Measurements from ENCODE around the gene MAEL. TPM values are rescaled to one million over a fixed set of nuclear protein-coding genes. Genes with fewer than 3 reads are reported as not detected.
A peak's percentile ranks its signal among the peaks of the same experiment; 100 is the strongest.

The MAEL gene
- total RNA-seq, 1 experiment from 2014 or later = not detected

DNA sequence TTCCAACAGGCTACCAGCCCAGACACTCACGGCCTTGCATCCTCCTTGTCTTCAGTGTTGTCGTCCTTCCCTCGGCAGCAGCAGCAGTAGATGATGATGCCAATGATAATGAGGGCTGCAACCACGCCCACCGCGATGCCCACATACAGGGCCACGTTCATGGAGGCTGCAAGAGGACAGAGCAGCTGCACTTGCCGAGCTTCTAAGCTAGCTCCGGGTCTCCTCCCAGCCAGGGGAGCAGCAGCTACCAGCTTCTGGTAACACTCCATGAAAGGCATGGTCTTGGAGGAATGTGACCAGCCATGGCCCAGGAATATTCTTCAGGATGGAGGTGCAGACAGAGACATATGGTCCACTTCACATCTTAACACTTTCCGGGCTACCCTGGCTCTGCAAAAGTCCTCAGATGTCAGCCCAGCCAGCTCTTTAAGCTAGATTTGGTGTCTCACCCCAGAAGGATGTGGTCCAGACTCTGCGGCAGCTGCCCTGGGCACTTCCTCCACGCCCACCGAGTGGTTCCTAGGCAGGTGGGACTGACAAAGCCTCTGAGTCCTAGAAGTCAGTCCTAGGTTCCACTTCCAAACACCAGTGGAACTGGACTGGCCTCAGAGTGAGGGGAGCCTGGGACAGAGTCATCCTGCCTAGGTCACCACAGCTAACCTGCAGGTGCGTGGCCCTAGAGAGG, 66.0 kb downstream of the MAEL start:
- H3K36me3 ChIP-seq (ENCODE audit: control insufficient read depth, insufficient read depth, low read length) = no peaks in the 10 kb centered on the region
- in situ Hi-C loops (cut with HindIII; ENCODE audit: low pct_unique_long_range_greater_than_20kb, low sequenced_read_pairs) (no loop called here), intact Hi-C loops (cut with micrococcal nuclease; ENCODE audit: unreplicated experiment) (no loop called here)
- no TSS peak for BruUV-seq (replicated peaks)
- no peak for ATAC-seq
- H3K27me3 ChIP-seq (ENCODE audit: control insufficient read depth, insufficient read depth, low read length) = peaks cover under 1% of the 10 kb centered on the region; the same call in 1 of the 2 replicates
- H3K9me3 ChIP-seq (ENCODE audit: control insufficient read depth, insufficient read depth, low read depth, low read length) = no peaks in the 10 kb centered on the region
- CTCF ChIA-PET = interaction anchor here (1.5 kb wide), 1 partner anchor 145 kb away, joined by 5 read pairs; no protein-coding TSS in a partner anchor
- DNase-seq (ENCODE audit: low read depth, low spot score) = no peak
- H3K27ac ChIP-seq (ENCODE audit: low read length) = no peak overlapping the region
- no peaks in the 10 kb centered on the region for H3K4me1 ChIP-seq (ENCODE audit: control insufficient read depth, insufficient read depth, low read length)
- no peak overlapping the region for H3K4me3 ChIP-seq (ENCODE audit: low read depth in 2 of 2, low read length in 2 of 2)
- POLR2A ChIA-PET = no interaction called here
- TF ChIP-seq, protein P1, sequence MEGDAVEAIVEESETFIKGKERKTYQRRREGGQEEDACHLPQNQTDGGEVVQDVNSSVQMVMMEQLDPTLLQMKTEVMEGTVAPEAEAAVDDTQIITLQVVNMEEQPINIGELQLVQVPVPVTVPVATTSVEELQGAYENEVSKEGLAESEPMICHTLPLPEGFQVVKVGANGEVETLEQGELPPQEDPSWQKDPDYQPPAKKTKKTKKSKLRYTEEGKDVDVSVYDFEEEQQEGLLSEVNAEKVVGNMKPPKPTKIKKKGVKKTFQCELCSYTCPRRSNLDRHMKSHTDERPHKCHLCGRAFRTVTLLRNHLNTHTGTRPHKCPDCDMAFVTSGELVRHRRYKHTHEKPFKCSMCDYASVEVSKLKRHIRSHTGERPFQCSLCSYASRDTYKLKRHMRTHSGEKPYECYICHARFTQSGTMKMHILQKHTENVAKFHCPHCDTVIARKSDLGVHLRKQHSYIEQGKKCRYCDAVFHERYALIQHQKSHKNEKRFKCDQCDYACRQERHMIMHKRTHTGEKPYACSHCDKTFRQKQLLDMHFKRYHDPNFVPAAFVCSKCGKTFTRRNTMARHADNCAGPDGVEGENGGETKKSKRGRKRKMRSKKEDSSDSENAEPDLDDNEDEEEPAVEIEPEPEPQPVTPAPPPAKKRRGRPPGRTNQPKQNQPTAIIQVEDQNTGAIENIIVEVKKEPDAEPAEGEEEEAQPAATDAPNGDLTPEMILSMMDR (IDR thresholded peaks at IDR 0.05) = no peak
- TF ChIP-seq, protein P2, sequence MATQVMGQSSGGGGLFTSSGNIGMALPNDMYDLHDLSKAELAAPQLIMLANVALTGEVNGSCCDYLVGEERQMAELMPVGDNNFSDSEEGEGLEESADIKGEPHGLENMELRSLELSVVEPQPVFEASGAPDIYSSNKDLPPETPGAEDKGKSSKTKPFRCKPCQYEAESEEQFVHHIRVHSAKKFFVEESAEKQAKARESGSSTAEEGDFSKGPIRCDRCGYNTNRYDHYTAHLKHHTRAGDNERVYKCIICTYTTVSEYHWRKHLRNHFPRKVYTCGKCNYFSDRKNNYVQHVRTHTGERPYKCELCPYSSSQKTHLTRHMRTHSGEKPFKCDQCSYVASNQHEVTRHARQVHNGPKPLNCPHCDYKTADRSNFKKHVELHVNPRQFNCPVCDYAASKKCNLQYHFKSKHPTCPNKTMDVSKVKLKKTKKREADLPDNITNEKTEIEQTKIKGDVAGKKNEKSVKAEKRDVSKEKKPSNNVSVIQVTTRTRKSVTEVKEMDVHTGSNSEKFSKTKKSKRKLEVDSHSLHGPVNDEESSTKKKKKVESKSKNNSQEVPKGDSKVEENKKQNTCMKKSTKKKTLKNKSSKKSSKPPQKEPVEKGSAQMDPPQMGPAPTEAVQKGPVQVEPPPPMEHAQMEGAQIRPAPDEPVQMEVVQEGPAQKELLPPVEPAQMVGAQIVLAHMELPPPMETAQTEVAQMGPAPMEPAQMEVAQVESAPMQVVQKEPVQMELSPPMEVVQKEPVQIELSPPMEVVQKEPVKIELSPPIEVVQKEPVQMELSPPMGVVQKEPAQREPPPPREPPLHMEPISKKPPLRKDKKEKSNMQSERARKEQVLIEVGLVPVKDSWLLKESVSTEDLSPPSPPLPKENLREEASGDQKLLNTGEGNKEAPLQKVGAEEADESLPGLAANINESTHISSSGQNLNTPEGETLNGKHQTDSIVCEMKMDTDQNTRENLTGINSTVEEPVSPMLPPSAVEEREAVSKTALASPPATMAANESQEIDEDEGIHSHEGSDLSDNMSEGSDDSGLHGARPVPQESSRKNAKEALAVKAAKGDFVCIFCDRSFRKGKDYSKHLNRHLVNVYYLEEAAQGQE (IDR thresholded peaks at IDR 0.05; ENCODE audit: insufficient read depth in 1 of 2, low read depth in 2 of 2, low read length in 1 of 2) = no peak
- TF ChIP-seq POLR2AphosphoS5 (IDR thresholded peaks at IDR 0.05; ENCODE audit: low read depth, low read length) (no peak), SIN3A (IDR thresholded peaks at IDR 0.05; ENCODE audit: borderline replicate concordance, insufficient read depth, low read depth, low read length) (no peak), TCF7L2 (IDR thresholded peaks at IDR 0.05; ENCODE audit: low read depth, low read length) (no peak)

DNA sequence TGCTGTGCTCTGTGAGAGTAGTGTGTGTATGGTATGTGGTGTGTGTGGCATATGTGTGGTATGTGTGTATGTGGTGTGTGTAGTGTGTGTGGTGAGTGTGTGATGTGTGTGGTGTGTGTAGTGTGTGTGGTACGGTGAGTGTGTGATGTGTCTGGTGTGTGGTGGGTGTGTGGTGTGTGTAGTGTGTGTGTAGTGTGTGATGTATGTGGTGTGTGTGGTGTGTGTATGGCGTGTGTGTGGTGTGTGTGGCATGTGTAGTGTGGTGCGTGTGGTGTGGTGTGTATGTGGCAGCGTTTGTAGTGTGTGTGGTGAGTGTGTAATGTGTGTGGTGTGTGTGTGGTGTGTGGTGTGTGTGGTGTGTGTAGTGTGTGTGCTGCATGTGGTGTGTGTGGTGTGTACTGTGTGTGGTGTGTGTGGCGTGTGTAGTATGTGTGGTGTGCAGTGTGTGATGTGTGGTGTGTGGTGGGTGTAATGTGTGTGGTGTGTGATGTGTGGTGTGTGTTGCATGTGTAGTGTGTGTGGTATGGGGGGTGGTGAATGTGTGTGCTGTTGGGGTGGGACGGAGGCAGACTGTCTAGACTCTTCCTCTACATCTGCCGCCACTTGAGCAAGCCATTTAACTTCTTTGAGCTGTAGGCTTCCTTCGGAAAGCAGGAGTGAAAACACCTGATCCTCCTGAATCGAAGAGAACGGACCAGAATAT, 67.6 kb downstream of the MAEL start:
- TF ChIP-seq TCF7L2 (IDR thresholded peaks at IDR 0.05; ENCODE audit: low read depth, low read length) = no peak
- TF ChIP-seq, protein P2 (IDR thresholded peaks at IDR 0.05; ENCODE audit: insufficient read depth in 1 of 2, low read depth in 2 of 2, low read length in 1 of 2) = no peak
- TF ChIP-seq, protein P1 (IDR thresholded peaks at IDR 0.05) = no peak
- TF ChIP-seq POLR2AphosphoS5 (IDR thresholded peaks at IDR 0.05; ENCODE audit: low read depth, low read length) = no peak
- TF ChIP-seq SIN3A (IDR thresholded peaks at IDR 0.05; ENCODE audit: borderline replicate concordance, insufficient read depth, low read depth, low read length) = no peak
- Histone ChIP-seq H3K4me1 (ENCODE audit: control insufficient read depth, insufficient read depth, low read length) (no peaks in the 10 kb centered on the region), H3K36me3 (ENCODE audit: control insufficient read depth, insufficient read depth, low read length) (no peaks in the 10 kb centered on the region), H3K27me3 (ENCODE audit: control insufficient read depth, insufficient read depth, low read length) (no peaks in the 10 kb centered on the region), H3K27ac (ENCODE audit: low read length) (no peak overlapping the region), H3K4me3 (ENCODE audit: low read depth in 2 of 2, low read length in 2 of 2) (no peak overlapping the region), H3K9me3 (ENCODE audit: control insufficient read depth, insufficient read depth, low read depth, low read length) (no peaks in the 10 kb centered on the region)
- no peak for DNase-seq (ENCODE audit: low read depth, low spot score)
- in situ Hi-C loops (cut with HindIII; ENCODE audit: low pct_unique_long_range_greater_than_20kb, low sequenced_read_pairs) (no loop called here), intact Hi-C loops (cut with micrococcal nuclease; ENCODE audit: unreplicated experiment) (no loop called here)
- no TSS peak for BruUV-seq (replicated peaks)
- CTCF ChIA-PET = interaction anchor here (0.5 to 3.2 kb wide), 5 partner anchors 137 to 177 kb away, joined by 3 to 61 read pairs (median 3); no protein-coding TSS in a partner anchor
- peak; percentile 54 for ATAC-seq
- POLR2A ChIA-PET = no interaction called here

Measured in Panc1 (cell line).